HG02938 (cell line): ENCODE results near the gene A4GNT.

Experiments
- ATAC-seq: cut with Tn5 transposase; IDR thresholded peaks from one replicate; pipeline ENCODE4 v1.9.1; 2021; ENCODE audit warnings: mild to moderate bottlenecking, moderate library complexity; ENCODE audit not compliant: unreplicated experiment

Gene A4GNT

DNA sequence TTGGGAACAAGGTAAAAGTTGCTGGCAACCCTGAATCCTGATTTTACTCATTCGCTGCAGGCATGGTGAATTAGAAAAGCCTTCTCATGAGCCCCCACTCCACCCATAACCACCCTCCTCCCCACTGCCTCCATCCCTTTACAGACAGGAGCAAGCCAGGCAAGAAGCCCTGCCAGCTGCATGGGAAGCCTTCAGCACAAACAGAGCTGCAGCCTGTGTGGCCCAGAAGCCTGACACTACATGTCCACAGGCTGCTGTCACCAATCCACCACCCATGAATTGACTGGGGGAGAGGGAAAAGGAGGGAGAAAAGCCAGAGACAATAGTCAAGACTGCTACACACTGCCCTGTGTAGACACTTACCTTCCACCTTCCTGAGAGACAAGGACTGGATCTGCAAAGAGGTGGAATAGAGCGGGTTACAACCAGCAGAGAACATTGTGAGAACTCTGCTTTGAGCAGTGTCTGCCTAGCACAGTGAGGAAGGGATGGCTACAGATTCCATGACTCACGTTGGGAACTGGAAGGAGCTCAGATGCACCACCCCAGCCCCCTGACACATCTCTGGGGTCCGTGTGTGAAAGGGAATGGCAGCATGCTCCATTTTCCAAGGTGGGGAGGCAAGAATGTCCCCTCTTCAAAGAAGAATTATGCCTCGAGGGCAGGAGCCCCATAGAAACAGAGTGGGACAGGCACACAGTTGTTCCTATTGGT, 50.7 kb downstream of the A4GNT start:
- ATAC-seq: no peak

DNA sequence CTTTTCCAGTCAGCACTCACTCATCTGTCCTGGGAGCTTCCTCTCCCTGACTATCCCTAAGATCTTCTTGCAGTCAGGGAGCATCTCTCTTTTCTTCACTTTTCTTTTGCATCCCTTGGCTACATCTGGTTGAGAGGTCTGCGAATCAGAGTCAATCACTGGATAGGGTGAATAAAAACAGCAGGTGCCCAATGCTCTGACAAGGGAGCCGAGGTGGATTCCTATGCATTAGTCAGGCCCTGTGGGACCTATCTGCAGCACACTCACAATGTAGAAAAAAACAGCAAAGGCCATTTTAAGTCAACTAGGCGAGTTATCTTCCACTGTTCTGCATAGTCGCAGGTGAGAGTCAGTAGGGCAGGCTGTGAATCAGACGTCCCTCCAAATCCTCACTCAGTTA, 52.3 kb downstream of the A4GNT start:
- no peak for ATAC-seq

DNA sequence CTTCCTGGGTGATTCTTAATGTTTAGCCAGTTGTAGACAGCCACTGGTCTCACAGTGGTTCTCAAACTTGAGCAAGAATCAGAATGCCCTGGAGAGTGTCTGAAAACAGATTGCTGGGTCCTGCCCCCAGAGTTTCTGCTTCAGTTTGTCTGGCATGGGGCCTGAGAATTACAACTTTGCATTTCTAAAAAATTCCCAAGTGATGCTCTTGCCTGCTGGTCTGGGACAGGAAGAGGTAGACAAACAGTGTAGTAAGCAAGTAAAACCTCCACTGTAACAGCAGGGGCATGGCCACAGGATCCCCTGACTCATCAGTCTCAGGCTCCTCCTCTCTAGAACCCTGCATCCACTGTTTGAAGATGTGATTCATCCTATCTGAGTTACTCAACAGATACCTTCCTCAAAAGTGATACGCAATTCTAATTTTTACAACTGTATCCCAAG, 53.3 kb downstream of the A4GNT start:
- ATAC-seq: no peak

DNA sequence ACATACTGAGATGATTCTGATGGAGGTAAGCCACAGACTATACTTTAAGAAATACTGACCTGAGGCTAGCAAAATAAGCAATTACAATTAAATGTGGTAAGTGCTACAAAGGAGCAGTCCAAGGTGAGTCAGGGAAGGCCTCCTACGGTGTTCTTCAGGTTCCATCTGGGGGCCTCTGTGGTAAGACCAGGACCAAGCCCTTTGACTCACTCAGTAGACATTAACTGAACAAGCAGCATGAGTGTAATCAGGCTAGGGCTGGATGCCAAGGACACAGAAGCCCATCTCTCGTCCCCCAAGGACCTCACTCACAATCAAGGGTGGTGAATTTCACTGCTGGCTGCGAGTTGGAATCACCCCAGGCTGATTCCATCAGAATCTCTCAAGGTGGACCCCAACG, 54.1 kb downstream of the A4GNT start:
- ATAC-seq: no peak
